SW 1271 (cell line): ENCODE data around the gene LY6G6C.
A peak's percentile ranks its signal among the peaks of the same experiment; 100 is the strongest.

Experiments used
- DNase-seq, 2 experiments: peaks; one replicate each; lab custom pipeline; 2025; lab: John Stamatoyannopoulos, UW

The LY6G6C gene

GRCh38 chr6:31706599-31706998, 14.9 kb downstream of the LY6G6C start, which contains the start of gene LY6G6F:
Gene LY6G6F (plus strand): TSS chr6:31706866. CDS start chr6:31706907, 41 bp downstream.
- no peak for DNase-seq

GRCh38 chr6:31705931-31706330, 15.6 kb downstream of the LY6G6C start:
- DNase-seq: no peak

- peak; percentile 92 to 97 for DNase-seq
Observed at GRCh38 chr6:31702819-31703716, 18.5 kb downstream of the LY6G6C start, which contains the start of gene ABHD16A. Gene ABHD16A (minus strand): TSS chr6:31703324. CDS start chr6:31703281, 43 bp downstream.

GRCh38 chr6:31702405-31702818, 19.1 kb downstream of the LY6G6C start:
- DNase-seq: no peak

- DNase-seq: no peak
Observed at GRCh38 chr6:31701666-31702404, 19.7 kb downstream of the LY6G6C start.

GRCh38 chr6:31700740-31701401, 20.7 kb downstream of the LY6G6C start:
- DNase-seq: no peak

GRCh38 chr6:31697555-31697954, 24.0 kb downstream of the LY6G6C start:
- no peak for DNase-seq

- DNase-seq: no peak
Observed at GRCh38 chr6:31693535-31693934, 28.0 kb downstream of the LY6G6C start.

GRCh38 chr6:31692886-31693285, 28.7 kb downstream of the LY6G6C start:
- DNase-seq: no peak

- DNase-seq: no peak
Observed at GRCh38 chr6:31692353-31692752, 29.2 kb downstream of the LY6G6C start.

GRCh38 chr6:31691564-31692108, 29.9 kb downstream of the LY6G6C start:
- no peak for DNase-seq

- DNase-seq: no peak
Observed at GRCh38 chr6:31691078-31691463, 30.5 kb downstream of the LY6G6C start.

- DNase-seq: no peak
Observed at GRCh38 chr6:31690231-31691077, 31.1 kb downstream of the LY6G6C start.

- no peak for DNase-seq
Observed at GRCh38 chr6:31689249-31690110, 32.1 kb downstream of the LY6G6C start.

- DNase-seq: no peak
Observed at GRCh38 chr6:31687860-31688693, 33.5 kb downstream of the LY6G6C start.

- no peak for DNase-seq
Observed at GRCh38 chr6:31687321-31687720, 34.2 kb downstream of the LY6G6C start.

GRCh38 chr6:31686483-31686882, 35.1 kb downstream of the LY6G6C start:
- no peak for DNase-seq

- DNase-seq: no peak
Observed at GRCh38 chr6:31683591-31683990, 38.0 kb downstream of the LY6G6C start.

GRCh38 chr6:31681135-31681671, 40.3 kb downstream of the LY6G6C start:
- DNase-seq: no peak
